ENCODE data around the gene SORCS1.

SORCS1 gene

DNA sequence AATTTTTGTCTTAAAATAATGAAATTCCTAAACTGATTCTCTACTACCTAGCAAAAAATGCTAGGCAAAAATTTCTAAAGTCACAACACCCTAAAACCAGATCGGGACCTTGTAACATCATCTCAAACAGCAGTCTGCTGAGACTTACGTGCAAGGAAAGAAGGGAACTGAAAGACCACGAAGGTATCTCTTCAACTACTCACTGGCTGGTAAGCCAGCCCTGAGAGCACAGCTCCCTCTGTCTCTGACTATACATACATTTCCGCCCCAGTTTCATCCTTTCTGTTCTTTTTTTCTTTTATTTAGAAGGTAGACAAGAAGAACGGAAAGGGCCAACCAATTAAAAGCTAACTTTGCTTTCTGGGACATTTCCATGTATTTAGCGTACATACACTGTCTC is 15.6 kb downstream of the SORCS1 start:
- H3K4me3 ChIP-seq (replicated peaks in 1 of 2; ENCODE audit: low read depth in 2 of 2, low read length in 2 of 2) = no peak overlapping the region
- DNase-seq (ENCODE audit: low read depth in 2 of 2) = no peak
- TF ChIP-seq CTCF (IDR thresholded peaks at IDR 0.05; ENCODE audit: low read depth, low read length) = no peak

DNA sequence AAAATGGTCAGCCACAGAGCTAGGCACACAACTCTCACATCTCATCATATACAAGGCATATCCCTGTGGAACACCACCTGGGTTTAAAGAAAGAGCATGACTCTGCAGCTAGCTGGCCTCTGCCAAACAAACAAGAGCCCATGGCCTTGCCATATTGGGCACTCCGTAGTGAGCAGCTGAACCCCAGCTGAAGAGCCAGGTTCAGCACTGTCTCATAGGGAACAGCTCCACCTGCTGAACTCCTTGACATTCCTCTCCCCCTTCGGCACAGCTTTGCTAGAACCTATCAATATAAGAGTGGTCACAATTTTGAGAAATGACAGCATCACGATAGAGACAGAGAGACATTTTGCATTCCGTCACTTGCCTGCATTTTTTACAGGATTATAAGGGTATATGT is 20.0 kb downstream of the SORCS1 start:
- no peak for TF ChIP-seq CTCF (IDR thresholded peaks at IDR 0.05; ENCODE audit: low read depth, low read length)
- no peak overlapping the region for H3K4me3 ChIP-seq (replicated peaks in 1 of 2; ENCODE audit: low read depth in 2 of 2, low read length in 2 of 2)
- DNase-seq (ENCODE audit: low read depth in 2 of 2) = no peak

DNA sequence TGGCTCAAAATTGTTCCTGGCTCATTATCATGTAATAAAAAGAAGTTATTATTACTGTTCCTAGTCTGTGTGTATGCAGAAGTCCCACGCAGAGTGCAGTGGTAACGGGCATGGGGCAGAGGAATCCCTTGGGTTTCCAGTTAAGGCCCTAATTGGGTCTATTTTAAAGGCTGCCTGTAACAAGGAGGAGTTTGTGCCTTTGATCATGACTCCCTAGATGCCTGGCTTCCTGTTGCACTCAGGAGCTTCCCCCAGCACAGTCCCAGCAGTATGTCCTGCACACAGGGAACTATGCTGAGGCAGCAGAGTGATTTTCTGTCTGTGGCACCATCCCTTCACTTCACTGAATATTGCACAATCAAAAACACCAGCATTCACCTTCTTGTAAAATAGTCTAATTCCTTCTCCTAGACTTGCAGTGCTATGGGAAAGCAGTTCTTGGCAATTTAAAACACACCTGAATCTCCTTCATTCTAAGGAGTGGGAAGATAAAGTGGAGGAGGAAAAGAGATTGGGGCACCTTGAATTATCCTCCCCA is 22.9 kb downstream of the SORCS1 start:
- no peak for TF ChIP-seq CTCF (IDR thresholded peaks at IDR 0.05; ENCODE audit: low read depth, low read length)

DNA sequence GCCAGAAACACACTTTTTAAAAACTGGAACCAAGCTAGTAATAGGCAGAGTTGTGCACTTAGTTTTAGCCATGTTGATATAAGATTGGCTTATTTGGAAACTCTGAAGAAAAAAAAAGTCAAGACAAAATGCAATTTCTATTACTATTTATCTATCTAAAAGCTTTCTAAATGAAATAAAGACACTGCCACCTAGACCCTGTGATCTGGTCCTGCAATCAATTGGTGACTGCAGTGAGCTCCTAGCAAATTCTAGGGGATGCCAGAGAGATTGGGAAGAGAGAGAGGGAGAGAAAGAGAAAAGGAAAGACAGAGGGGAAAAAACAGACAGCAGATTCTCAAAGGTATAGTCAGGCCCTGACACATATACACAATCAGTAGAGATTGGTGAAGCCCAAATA is 25.3 kb downstream of the SORCS1 start:
- DNase-seq (ENCODE audit: low read depth in 2 of 2) = no peak
- TF ChIP-seq CTCF (IDR thresholded peaks at IDR 0.05; ENCODE audit: low read depth, low read length) = no peak
- H3K4me3 ChIP-seq (replicated peaks in 1 of 2; ENCODE audit: low read depth in 2 of 2, low read length in 2 of 2) = no peak overlapping the region

More for the DNA sequence above, 22.9 kb downstream of the SORCS1 start:
- no peak for DNase-seq (ENCODE audit: low read depth in 2 of 2)
- H3K4me3 ChIP-seq (replicated peaks in 1 of 2; ENCODE audit: low read depth in 2 of 2, low read length in 2 of 2) = no peak overlapping the region

GRCh38 chr10:107133656-107134055 is 30.9 kb downstream of the SORCS1 start:
- DNase-seq (ENCODE audit: low read depth in 2 of 2) = no peak
- H3K4me3 ChIP-seq (replicated peaks in 1 of 2; ENCODE audit: low read depth in 2 of 2, low read length in 2 of 2) = no peak overlapping the region

GRCh38 chr10:107129000-107129399 is 35.5 kb downstream of the SORCS1 start:
- no peak for DNase-seq (ENCODE audit: low read depth in 2 of 2)
- H3K4me3 ChIP-seq (replicated peaks in 1 of 2; ENCODE audit: low read depth in 2 of 2, low read length in 2 of 2) = no peak overlapping the region
- TF ChIP-seq CTCF (IDR thresholded peaks at IDR 0.05; ENCODE audit: low read depth, low read length) = no peak

More at GRCh38 chr10:107133656-107134055, 30.9 kb downstream of the SORCS1 start:
- no peak for TF ChIP-seq CTCF (IDR thresholded peaks at IDR 0.05; ENCODE audit: low read depth, low read length)

DNA sequence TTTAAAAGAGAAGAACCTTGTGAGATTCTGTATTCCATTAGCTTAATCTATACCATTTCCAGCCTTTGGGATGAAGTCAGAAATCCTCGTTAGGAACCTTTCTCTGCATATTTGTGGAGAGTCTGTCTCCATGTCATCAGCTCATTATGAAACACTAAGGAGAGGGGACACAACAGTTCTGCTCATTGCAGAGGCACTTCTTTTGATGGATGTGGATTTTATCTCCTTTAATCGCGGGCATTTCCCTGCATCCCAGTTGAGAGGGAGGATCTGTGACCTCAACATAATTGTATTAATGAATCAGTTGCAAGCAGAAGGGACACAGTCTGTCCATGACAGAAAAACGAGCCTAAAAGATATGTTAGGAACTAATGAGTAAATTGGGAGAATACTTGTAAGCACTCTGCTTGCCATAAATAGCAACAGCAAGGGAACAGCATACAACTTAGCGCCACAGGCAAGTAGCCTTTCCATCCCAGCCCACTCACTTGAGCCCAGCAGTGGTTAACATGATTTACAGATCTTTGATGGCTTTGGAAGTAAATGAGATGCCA is 37.9 kb downstream of the SORCS1 start:
- DNase-seq (ENCODE audit: low read depth in 2 of 2) = no peak
- H3K4me3 ChIP-seq (replicated peaks in 1 of 2; ENCODE audit: low read depth in 2 of 2, low read length in 2 of 2) = no peak overlapping the region
- no peak for TF ChIP-seq CTCF (IDR thresholded peaks at IDR 0.05; ENCODE audit: low read depth, low read length)
